Stimulated activated CD8-positive, alpha-beta memory T cell treated with anti-CD3 and anti-CD28 coated beads, Interleukin-7, amount 100 ng/mL, for 24 hours (primary cell): ENCODE data around the gene CBLC.

Experiments
- DNase-seq: peaks from one replicate; pipeline ENCODE4 v3.0.0-alpha.2; 2020; ENCODE audit warnings: low read depth

The CBLC gene

DNA sequence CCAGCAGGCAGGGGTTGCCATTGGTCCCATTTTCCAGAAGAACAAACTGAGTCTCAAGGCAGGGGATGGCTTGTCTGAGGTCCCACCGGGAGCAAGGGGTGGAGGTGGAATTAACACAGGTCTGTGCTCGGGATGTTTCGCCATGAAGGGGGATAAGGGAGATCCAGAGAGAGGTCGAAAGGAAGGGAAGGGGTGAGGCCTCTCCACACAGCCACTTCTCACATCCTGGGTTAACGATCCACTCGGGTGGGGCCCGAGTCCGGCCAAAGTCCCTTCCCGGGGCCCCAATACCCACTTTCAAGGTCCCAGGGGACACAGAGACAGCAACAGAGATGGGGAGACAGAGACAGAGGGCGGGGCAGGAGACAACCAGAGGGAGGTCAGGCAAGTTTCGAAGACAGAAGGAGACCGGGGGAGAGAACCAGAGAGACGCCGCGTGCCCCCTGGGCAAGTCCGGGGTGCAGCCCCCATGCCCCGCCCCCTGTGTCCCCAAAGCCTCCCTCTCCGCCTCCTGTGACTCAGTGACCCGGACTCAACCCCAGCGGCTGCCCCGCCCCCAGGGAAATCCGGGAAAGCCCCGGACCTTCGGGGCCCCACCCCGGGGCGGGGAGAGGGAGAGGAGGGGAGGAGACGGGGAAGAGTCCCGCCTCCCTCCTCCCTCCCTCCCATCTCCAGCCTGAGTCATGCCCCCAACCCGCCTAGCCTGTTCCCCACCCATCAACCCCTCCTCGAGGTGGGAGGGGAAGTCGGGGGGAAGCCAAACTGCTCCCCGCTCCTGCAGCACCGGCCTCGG lies 30.5 kb upstream of the CBLC start:
- DNase-seq = peak; percentile 86

DNA sequence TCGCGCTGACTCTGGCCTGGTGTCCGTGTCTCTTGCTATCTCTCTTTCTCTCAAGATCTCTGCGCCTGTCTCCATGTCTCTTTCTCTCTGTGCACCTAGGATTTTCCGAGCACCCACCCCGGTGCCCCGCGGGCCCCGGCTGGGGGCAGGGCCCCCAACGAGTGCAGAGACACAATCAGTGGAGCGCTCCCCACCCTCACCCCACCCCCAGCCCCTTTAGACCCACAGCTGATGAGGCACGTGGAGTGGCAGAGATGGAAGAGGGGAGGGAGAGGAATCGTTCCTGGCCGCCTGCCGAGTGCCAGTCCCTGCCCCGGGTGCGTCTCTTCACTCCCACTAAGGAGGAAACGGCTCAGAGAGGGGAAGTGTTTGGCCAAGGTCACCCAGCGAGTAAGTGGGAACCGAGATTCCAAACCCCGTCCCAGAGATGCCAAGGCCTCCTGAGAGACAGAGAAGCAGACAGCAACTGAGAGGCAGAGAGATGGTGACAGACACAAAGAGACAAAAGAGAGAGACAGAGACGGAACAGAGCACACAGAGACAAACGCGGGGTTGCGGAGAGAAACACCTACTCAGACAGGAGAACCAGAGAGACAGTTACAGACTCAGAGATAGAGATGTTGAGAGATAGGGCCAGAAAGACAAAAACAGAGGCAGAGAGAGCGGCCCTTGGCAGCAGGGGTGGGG lies 29.8 kb upstream of the CBLC start:
- no peak for DNase-seq

DNA sequence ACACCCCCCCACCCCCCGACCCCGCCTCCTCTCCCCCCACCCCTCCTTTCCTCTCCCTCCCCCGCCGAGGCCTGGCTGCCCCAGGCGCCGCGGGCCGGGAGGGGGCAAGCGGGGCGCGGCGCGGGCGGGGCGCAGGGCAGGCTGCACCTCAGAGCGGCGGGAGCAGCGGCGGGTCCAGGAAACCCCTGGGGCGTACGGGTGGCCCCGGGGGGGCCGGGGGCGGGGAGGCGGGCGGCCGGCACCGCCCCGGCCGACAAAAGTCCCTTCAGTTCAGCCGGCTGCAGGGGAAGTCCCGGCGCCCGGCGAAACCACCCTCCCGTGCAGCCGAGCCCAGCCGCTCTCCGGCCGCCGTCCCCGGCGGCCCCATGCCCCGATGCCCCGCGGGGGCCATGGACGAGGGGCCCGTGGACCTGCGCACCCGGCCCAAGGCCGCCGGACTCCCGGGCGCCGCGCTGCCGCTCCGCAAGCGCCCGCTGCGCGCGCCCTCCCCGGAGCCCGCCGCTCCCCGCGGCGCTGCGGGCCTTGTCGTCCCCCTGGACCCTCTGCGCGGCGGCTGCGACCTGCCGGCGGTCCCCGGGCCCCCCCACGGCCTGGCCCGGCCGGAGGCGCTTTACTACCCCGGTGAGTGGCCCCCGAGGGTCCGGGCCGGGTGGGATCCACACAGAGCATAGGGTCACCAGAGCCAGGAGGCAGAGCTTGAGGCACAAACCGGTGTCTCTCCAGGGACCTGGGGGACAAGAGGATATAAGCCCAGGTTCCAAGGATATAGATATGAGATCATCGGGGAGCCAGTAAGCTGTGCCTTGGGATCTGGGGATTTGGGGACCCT lies 29.1 kb upstream of the CBLC start, which contains the start of gene BCL3:
TSS of gene BCL3 (plus strand) at position 283 of the 829 bp plus-strand sequence. CDS start at position 366, 83 bp downstream.
- peak; percentile 28 for DNase-seq

- no peak for DNase-seq
Observed at GRCh38 chr19:44749292-44749691, 28.4 kb upstream of the CBLC start.

DNA sequence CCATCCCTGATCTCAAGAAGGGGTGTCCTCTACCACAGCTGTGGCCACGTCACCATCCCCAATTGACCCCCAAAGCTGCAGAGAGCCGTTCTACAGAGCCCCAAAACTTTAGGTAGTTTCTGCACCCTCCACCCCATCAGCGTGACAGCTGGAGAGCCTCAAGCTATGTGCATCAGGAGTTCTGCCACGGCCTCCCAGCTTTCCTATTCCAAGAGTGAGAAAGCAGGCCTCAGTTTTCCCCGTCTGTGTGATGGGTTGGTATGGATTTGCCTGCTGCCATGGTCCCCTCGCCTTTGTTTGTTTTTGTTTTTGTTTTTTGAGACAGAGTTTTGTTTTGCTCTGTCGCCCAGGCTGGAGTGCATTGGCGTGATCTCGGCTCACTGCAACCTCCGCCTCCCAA lies 27.7 kb upstream of the CBLC start:
- DNase-seq = no peak

DNA sequence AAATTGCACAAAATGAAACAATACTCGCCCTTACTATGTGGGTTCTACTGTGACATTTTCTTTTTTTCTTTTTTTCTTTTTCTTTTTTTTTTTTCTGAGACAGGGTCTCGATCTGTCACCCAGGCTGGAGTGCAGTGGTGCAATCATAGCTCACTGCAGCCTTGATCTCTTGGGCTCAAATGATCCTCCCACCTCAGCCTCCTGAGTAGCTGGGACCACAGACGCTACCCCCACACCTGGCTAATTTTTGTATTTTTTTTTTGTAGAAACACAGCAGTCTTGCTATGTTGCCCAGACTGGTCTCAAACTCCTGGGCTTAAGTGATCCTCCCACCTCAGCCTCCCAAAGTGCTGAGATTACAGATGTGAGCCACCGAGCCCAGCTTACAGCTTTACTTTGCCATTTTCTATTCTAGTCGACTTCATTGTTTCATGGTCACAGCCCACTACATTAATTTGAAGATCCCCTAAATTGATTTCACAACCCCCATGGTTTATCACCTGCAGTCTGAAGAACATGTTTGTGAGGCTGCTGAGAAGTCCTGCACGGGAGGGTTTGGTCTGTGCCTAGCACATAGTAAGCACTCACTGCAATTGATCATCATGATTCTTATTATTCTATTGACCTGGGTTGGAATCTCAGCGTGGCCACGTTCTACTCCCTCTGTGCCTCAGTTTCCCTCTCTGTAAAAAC lies 25.4 kb upstream of the CBLC start:
- no peak for DNase-seq

DNA sequence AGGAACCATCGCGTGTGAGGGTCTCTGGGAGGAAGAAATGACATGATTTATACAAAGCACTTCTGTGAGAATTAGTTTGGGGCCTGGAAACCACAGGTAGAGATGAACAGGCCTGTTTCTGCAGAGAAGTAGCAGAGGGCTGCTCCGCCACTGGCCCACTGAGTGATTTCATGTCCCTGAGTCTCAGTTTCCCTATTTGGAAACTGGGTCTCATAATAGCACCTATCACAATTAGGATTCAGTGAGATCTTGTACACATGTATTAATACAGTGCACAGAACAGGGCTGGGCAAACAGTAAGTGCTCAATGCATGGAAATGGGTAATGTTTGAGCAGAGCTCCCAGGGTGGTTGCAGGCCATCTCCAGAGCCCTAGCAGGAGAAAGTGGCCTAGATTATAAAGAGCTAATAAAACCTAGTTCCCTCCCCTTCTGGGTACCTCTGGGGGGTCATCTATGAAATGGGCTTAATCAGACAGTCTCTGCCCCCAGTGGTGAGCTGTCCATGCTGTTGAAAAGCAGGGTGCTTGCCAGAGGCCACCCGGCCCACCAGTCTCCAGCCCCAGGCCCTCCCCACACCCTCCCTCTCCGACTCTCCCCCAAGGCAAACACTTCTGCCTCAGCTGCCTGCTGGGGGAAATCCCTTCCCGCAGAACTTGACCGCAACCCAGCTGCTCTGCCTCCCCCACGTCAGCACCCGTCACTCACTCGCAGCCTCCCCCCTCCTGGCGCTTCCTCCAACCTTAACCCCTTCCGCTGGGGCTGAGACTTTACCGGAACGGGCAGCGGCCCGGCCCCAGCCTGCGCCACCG lies 24.7 kb upstream of the CBLC start:
- peak; percentile 92 for DNase-seq

DNA sequence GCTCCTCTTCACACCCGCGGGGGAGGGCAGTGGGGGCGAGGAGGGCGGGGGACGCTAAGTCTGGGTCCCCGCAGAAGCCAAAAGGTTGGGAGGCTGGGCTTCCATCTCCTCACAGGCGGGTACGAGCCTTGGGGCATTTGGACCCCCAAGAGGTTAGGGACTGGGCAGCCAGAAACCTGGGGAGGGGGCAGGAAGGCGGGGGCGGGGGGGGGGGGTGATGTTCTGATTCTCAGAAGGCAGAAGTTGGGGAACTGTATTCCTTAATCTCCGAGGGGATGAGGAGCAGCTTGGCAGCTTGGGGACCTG lies 24.1 kb upstream of the CBLC start:
- no peak for DNase-seq

DNA sequence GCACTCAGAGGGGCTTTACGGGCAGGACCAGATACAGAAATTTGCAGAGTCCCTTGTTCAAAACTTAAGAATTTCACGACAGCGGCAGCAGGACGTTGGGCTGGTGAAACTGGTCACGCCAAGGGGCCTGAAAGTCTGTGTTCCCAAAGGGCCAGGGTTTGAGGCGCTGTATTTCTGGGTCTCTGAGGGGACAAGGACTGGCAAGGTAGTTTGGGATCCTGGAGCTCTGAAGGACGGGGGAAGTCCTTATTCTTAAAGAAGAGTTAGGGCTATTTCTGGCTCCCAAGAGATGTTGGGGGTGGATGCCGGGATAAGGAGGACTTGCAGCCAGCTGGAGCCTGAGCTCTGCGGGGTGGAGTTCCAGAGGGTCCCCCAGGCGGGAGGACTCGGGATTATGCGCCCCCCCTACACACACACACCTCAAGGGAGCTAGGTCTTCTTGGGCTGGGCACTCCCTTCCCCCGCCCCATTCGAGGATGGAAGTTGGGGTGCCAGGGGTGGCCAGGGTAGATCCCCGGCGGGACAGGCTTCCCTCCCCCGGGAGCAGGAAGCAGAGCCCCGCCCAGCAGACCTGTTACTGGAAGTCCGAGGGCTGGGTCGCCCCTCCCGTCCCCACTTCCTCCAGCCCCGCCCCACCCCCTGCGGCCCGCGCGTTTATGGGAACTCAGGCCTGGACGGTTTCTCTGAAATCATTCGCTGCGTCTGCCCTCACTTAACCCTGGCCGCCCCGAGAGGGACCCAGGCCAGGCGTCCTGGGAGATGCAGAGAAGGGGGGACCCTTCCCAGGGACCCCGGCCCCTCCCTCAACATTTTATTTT lies 23.5 kb upstream of the CBLC start:
- DNase-seq = peak; percentile 67

DNA sequence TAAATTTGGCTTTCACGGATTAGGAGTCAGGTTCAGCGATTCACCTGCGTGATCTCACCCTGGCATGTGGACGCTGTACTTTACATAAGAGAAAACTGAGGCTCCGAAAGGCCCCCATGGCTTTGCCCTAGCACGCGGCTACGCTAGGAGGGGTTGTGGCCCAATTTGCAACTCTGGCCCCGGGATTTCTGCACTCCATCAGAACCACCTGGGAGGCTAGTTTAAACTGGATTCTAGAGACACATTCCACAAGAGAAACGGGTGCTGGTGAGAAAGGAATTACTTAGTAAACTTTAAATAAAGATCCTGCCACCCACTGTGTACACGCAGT lies 23.0 kb upstream of the CBLC start:
- DNase-seq = no peak

GRCh38 chr19:44755219-44755618 lies 22.5 kb upstream of the CBLC start:
- no peak for DNase-seq

DNA sequence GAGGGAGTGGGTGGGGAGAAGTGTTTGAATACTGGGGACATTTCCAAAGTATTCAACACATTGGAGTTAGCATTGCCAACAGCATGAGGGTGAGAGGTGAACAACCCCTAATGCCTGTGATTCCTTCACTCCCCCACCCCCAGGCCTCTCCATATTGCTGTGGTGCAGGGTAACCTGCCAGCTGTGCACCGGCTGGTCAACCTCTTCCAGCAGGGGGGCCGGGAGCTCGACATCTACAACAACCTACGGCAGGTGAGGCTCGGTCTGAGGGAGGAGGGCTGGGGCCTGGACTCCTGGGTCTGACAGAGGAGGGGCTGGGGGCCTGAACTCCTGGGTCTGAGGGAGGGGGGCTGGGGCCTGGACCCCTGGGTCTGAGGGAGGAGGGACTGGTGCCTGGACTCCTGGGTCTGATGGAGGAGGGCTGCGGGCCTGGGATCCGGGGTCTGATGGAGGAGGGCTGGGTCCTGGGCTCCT lies 21.6 kb upstream of the CBLC start:
- DNase-seq = no peak

DNA sequence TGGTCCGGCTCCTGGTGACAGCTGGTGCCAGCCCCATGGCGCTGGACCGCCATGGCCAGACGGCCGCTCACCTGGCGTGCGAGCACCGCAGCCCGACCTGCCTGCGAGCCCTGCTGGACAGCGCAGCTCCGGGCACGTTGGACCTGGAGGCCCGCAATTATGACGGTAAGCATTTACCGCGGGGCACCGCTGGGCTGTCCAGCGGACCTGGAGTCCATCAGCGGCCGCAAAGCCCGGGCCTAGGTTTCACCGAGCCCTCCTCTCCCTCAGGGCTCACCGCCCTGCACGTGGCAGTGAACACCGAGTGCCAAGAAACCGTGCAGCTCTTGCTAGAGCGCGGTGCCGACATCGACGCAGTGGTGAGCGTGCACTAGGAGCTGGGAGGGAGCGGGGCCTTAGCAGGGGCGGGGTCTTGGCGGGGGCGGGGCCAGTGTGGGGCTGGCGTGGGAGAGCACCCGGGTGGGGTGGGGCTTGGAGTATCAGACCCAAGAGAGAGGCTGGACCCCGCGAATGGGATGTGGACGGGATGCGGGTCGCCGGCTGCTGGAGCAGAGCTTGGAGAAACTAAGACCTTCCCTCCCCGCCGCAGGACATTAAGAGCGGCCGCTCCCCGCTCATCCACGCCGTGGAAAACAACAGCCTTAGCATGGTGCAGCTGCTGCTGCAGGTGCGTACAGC lies 20.5 kb upstream of the CBLC start:
- no peak for DNase-seq

DNA sequence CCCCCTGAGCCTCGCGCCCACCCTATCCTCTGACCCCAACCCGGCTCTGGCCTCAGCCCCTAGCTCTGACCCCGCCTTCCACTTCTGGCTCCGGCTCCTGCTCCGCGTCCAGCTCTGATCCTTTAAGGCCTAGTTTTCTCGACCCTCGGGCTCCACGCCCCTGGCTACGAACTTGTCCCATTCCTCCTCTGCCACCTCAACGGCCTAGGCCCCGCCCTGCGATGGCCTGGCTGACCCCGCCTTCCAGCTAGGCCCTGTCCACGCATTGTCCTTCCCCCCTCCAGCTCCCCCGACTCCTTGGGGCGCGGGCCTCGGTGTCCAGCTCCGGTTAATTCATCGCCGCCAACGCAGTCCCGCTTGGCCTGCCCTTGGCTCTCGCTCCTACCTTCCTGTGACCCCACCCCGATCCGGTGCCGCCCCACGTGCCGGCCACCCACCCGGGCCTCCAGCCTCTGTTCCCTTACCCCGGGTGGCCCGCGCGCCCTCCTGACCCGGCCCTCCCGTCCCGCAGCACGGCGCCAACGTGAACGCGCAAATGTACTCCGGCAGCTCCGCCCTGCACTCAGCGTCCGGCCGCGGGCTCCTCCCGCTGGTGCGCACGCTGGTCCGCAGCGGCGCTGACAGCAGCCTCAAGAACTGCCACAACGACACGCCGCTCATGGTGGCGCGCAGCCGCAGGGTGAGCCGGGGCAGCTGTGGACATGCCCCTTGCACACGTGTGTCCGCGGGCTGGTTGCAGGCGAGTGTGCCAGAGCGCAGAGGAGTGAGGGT lies 19.8 kb upstream of the CBLC start:
- DNase-seq = no peak

GRCh38 chr19:44758596-44758995 lies 19.1 kb upstream of the CBLC start:
- DNase-seq = no peak

- no peak for DNase-seq
Observed at GRCh38 chr19:44759083-44759804, 18.4 kb upstream of the CBLC start.

GRCh38 chr19:44762038-44762437 lies 15.7 kb upstream of the CBLC start:
- no peak for DNase-seq
